HG03135 (cell line): ENCODE results near the gene SEMA4F.
"Not testable (repeated sequence)": the region's sequence is repeated elsewhere in the genome, so short reads cannot be mapped to it uniquely, and the experiment has no call there.

ENCODE experiments used
- ATAC-seq: cut with Tn5 transposase; IDR thresholded peaks from one replicate; pipeline ENCODE4 v1.9.1; 2021; ENCODE audit warnings: mild to moderate bottlenecking, moderate library complexity; ENCODE audit not compliant: unreplicated experiment

The SEMA4F gene, protein sequence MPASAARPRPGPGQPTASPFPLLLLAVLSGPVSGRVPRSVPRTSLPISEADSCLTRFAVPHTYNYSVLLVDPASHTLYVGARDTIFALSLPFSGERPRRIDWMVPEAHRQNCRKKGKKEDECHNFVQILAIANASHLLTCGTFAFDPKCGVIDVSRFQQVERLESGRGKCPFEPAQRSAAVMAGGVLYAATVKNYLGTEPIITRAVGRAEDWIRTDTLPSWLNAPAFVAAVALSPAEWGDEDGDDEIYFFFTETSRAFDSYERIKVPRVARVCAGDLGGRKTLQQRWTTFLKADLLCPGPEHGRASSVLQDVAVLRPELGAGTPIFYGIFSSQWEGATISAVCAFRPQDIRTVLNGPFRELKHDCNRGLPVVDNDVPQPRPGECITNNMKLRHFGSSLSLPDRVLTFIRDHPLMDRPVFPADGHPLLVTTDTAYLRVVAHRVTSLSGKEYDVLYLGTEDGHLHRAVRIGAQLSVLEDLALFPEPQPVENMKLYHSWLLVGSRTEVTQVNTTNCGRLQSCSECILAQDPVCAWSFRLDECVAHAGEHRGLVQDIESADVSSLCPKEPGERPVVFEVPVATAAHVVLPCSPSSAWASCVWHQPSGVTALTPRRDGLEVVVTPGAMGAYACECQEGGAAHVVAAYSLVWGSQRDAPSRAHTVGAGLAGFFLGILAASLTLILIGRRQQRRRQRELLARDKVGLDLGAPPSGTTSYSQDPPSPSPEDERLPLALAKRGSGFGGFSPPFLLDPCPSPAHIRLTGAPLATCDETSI

DNA sequence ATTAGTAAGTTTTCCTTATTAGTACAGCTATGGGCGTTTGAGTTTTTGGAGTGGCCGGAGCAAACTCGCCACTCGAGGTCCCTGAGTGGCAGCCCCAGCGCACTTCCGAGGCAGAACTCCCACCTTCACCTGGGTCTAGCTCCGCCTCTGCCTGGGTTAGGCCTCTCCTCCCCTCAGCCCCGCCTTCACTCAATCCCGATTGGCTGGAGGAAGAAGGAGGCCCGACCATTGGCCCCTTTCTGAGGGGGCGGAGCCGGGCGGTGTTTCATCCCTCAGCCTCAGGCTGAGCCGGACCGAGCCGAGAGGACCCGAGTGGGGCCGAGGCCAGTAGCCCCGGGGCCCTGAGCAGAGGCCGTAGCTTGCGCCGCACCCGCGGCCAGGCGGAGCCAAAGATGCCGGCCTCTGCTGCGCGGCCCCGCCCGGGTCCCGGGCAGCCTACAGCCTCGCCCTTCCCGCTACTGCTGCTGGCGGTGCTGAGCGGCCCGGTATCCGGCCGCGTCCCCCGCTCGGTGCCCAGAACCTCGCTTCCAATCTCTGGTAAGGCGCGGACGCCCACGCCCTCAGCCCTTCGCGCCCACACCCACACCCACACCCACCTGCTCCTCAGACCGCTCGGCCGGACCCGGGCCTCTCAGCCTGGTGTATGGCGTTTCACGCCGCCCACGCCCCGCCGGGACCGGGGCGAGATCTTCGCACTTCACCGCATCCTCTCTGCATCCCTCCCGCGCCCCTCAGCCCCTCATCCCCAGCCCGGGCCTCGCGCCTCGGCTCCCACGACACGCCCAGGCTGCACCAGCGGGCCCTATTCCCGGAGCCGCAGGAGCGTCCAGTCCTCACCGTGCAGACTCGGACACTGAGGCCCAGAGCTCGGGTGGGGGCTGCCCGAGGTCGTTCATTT lies at the start of gene SEMA4F:
SEMA4F (plus strand) TSS at position 263 of the 898 bp plus-strand sequence; CDS start at position 393, 130 bp downstream.
- ATAC-seq = peak; percentile 100

DNA sequence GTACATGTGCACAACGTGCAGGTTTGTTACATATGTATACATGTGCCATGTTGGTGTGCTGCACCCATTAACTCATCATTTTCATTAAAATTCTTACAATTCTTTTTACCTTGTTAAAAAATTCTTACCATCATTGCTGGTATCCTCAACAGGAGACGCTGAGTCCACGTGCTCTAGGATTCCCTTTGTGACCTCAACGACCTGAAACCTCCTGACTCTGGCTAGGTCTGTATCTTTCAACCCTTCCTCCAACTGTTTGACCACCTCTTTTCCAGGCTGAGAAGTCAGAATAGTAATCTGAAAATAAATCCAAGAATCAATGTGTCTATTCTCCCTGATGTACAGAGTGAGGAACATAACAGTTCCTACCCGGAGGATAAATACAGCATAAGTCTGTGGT lies 47.1 kb upstream of the SEMA4F start:
- ATAC-seq = no peak

DNA sequence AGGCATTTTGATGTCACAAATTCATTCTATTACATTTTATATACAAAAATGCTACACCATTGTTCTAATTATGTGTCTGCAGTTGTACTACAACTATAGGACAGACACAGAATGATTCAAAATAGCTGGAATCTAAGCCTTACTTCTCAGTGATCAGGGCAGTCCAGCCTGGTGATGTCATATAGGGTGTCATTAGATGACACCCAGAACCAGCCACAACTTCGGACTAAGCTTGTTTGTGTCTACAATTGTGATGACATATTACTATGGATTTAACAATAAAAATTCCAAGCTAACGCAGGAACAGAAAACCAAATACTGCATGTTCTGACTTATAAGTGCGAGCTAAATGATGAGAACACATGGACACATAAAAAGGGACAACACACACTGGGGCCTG lies 36.9 kb upstream of the SEMA4F start:
- no peak for ATAC-seq

DNA sequence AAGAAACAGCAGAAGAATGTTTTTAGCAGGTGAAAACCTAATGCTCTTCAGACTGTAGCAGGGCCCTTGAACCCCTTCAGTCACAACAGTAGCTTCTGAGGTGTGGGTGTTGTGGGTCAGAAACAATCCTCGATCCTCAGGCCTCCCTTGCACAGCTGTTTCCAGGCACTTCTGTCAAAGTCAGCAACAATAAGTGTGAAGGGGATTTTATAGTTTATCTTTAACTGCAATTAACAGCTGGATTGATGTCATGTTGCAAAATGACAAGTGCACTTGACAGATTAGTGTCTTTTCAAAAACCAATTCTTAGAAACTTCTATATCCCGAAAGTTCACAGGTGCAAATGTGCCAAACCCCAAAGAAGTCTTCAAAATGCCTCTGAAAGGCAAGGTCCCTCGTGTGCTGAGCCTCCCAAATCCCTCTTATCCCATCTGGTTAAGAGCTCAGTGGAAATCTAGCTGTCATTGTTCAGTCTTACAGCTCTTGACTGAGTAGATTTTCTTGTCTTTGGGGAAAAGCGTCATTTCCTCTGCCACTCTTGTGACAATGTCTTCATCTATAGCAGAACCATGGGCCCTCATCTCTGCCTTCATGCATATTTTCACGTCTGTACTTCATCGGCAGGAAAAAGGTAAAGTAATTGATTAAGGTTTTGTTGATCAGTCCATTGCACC lies 35.5 kb upstream of the SEMA4F start:
- ATAC-seq = no peak

DNA sequence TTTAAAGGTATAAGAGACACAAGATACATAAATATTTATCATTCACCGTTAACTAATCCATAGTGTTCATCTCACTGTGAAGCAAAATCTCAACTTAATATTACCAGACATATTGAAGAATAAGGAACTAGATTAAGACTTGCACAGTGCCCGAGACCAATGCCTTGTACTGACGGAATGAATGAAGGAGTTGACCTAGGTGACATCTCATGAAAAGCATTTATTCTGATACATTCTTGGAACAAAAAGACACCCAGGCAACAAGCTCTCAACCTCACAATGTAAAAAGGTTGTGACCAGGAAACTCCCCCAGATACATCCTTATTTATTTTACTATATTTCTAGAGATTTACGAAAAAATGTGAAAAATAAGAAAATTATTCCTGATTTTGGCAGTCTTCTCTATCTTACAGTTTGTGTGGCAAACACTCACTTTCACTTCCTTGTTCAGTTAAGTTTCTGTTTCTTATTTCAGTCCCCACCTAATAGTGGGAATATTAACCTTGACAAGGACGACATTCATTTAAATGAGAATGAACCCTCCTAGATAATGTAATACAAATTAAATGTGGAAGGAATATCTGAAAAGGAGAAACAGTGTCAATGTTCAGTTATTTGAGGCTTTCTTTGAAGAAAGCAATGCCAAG lies 34.3 kb upstream of the SEMA4F start:
- ATAC-seq = no peak

DNA sequence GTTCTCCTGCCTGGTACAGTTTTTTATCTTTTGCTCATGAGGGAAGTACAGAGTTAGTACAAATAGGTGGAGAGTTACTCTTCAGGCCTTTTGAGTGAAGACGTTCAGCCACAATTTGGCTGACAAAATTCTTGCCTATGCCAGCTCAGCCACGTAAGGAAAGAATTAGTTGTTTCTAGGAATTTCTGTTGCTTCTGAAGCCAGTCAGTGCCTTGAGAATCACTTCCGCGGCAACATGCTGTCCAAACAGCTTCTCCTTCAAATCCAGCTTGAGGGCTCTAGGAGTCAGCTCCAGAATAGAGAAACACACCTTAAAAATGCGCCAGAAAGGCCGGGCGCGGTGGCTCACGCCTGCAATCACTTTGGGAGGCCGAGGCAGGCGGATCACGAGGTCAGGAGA lies 33.4 kb upstream of the SEMA4F start:
- ATAC-seq = no peak

DNA sequence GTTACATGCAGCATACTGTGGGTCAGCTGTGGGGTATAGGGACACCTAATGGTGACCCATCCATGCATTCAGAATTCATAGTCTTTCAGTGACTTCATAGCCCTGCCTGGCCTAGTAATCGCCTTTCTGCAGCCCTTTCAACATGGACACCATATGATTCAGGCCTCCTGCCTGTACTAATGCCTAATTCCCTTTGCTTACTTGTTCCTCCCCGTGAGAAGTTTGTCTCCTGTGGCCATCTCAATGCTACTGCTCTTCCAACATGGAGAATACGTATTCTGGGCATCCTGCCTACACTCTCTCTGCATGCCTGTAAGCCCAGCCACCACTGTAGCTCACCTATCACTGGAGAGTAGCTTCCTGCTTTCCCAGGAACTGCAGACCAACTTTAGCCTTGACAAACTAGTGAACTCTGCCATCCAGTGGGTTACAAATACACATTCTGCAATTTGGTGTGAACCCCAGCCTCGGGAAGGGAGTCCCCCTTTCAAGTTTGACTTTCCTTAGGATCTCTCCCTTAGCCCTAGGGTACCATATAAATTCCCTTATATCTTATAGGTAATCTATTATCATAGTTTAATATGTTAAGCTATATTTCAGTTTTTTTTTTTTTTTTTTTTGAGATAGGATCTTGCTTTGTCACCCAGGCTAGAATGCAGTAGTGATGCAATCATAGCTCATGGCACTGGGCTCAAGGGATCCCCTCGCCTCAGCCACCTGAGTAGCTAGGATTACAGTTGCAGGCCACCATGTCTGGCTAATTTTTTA lies 28.2 kb upstream of the SEMA4F start:
- no peak for ATAC-seq

DNA sequence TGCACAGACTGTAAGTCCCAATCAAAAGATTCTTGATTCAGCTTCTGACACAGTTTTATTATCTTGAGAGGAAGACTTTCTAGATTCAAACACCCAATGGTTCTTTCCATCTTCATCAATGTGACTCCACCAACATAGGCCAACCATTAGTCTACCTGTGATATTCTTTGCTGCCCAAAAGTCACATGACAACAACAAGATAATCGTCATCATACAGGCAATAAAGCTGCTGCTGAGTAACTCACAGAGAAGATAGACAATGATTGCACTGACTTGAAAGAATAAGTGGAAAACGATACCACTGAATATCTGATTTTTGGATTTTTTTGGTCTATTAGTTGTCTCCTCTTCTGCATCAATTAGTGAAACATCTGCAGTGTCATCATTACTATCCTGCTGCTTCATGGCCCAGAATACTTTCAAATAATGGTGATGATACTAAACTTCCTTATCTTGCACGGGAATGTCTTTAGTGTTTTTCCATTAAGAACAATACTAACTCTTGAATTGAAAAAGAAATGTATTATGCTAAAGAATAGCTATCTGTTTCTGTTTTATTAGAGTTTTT lies 25.4 kb upstream of the SEMA4F start:
- no peak for ATAC-seq

DNA sequence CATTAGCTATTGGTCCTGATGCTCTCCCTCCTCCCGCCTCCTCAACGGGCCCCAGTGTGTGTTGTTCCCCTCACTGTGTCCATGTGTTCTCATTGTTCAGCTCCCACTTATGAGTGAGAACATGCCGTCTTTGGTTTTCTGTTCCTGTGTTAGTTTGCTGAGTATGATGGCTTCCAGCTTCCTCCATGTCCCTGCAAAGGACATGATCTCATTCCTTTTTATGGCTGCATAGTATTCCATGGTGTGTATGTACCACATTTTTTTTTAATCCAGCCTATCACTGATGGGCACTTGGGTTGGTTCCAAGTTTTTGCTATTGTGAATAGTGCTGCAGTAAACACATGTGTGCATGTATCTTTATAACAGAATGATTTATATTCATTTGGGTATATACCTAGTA lies 23.6 kb upstream of the SEMA4F start:
- not testable (repeated sequence) for ATAC-seq

DNA sequence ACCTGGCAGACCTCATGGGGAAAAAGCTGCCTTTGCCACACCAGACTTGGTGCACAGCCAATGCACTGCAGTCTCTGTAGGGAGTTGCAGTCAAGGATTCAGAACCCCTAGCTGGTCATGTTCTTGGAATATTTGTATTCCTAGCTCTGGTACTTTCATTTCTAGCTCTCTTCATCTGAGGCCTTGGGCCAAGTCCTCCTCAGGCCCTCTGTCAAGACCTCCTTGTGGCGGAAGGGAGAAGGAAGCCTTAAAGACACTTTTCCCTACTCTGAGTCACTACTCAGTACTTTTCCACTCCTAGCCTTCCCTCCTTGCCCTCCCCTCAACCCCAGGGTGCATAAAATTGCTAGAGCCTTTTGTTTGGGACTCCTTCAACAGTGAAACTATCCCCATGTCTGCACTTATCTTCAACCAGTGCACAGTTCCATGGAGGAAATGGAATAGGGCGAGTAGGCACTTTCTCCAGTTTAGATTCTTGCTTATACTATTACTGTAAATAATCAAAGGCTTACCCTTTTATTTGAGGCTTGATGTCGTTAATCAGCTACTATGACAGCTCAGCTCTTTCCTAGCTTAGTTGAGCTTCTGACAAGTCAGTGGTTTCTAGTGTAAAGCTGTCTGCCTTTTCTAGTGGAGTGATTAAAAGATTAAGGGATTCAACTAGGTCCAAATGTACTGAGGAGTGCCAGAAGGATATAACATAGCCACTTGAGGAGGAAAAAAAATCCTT lies 21.7 kb upstream of the SEMA4F start:
- ATAC-seq = no peak

DNA sequence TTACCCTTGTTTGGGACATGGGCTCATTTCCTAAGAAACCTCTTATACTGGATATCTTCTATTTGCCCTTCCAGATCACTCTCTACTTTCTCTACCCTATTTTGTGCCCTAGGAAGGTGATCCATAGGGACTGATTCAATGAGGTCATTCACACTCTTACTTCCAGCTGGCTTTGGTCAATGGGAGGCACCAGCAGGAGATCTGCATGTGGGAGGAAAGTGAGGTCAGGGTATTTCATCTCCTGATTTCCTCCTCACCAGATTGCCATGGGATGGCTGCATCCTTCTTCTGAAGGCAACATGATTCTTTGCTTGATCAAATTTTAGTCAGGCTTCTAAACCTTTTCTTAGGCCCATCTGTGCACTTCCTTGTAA lies 21.1 kb upstream of the SEMA4F start:
- no peak for ATAC-seq

DNA sequence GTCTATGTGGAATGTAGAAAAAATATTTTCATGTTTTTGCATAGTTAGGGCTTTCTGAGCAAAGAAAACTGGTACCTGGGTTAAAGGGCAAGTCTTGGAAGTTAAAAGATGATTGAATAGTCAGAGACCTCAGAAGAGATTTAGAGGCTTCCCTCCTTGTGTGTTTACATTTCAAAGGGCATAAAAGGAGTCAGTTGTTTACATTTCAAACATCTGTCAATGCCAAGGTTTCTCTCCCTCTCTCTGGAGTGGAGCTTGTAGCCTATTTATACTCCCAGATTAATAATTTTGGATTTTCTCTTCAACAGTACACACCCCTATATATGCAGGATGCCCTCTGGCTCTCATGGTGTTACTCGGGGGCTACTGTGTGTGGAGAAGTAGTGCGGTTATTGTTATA lies 14.5 kb upstream of the SEMA4F start:
- no peak for ATAC-seq

DNA sequence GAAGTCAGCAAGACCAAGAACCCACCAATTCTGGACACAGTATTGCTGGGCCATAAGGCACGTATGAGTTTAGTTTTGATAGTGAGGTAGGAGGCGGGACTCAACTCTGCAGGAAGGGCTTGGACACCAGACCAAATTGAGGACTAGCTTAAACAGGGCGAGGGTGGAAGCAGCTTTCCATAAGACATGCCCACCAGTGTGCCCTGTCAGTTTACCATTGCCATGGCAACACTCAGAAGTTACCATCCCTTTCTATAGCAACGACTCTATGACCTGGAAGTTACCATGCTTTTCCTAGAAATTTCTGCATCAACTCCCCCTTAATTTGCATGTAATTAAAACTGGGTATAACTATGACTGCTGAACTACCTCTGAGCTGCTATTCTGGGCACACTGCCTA lies 8.7 kb upstream of the SEMA4F start:
- no peak for ATAC-seq

DNA sequence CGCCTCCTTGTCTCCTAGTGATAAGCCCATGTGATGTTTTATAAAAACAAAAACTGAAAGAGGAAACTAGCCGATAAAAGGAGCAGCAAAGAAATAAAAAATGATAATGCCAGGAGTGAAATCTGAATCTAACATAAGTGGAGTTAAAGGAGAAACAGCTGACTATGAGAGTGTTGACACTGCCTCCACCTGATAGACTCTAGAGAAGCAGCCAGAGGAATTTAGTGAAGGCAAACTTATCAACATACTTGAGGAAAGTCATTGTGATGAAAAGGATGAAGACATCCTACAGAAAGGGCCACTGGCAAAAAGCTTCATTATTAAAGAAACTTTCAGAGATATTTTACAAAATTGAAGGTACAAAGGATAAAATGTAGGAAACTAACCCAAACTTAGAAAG lies 7.8 kb upstream of the SEMA4F start:
- ATAC-seq = no peak

DNA sequence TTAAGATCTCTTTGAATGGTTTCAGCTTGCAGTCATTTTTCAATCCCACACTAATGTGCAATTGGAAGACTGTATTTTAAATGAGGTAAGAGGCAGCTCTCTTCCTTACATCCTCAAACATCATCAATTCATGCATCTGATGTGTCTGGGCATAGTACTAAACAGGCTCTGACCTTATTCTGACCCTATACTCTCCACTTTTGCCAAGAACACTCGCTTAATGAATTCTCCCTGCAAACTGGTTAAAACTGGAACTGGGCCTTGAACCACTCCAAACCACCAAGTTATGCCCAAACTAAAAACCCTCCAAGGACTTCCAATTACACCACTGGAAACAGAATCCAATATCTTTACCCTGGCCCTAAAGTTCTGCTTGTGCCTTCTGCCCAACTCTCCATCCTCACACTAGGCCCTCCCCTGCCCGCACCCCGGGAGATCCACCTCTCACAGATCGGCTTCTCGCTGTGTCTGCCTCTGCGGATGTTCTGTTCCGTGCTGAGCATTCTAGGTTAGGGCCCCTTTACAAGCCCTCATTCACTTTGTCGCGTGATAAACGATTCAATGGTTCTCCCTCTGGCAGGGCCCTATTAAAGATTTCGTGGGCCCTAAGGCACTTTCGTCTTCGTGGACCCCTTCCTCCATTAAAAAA lies 7.1 kb upstream of the SEMA4F start:
- no peak for ATAC-seq

DNA sequence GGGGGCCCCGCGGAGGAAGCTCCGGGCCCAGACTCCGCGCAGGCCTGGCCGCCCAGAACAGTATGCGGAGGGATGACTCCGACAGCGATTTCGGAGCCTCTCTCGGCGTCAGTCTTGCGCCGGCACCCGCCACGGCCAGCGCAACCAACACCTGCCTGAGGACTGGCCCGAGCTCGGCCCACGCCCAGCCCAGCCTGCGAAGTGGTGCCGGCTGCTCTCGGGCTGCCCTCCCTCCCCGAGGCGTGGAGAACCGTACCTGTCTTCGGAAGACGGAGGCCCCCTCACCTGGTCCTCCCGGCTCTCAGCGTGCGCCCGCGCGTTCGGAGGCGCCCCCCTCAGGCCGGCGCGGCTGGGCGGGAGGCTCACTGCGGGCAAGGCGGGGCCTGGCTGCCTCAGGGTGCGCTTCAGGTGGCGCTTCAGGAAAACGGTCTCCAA lies 6.0 kb upstream of the SEMA4F start, which contains the start of gene M1AP:
M1AP (minus strand) TSS at position 322 of the 435 bp plus-strand sequence. CDS start 8,055 bp downstream, outside the sequence.
- ATAC-seq = no peak

DNA sequence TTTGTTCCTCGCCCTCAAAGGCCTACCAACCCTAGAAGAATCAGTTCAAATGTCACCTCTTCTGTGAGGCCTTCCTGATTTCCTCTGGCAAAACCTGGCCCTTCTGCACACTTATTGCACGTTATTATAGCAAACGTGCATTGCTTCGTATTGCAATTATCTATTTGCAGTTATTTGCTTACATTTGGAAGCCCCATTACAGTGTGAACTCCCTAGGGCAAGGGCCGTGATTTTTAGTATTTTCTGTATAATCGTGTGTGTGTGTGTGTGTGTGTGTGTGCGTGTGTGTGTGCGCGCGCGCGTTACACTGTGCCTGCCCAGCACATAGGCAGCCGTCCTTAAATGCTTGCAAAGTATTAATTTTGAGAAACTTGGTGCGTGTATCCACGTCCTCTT lies 460 bp upstream of the SEMA4F start:
- peak; percentile 29 for ATAC-seq

DNA sequence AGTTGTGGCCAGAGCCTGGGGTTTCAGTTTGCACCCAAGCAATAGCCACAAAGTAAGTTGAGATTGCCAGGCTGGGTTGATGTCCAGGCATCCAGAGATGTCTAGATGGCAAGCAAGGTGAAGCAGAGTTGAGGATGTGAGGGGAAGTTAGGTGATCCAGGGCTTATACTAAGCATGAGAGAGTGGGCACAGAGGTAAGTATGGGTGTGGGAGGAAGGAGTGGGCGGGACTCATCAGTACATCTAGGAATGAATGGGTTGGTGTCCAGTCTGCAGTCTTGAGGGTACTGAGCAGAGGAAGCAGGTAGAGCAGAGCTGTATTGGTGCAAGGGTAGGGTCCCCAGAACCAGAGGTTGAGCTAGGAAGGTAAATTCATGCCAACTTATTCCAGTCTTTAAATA lies 1.5 kb downstream of the SEMA4F start:
- no peak for ATAC-seq
